Sigmoid colon (tissue), 4 donors: Measurements from ENCODE around the gene PARL.

Experiments used
- EP300 ChIP-seq, 4 donors: sonication (generic); formaldehyde crosslinking; IDR thresholded peaks; one replicate each; pipeline ENCODE4 v1.6.1; 2017; ENCODE audit warnings: antibody characterized with exemption in 4 of 4
- POLR2A ChIP-seq, 2 donors: fragments of 450-650 bp; IDR thresholded peaks; one replicate each; pipeline ENCODE4 v1.6.1; 2016; ENCODE audit warnings: antibody characterized with exemption in 2 of 2, mild to moderate bottlenecking in 2 of 2, moderate library complexity in 2 of 2
- POLR2AphosphoS5 ChIP-seq, 4 donors: sonication (generic); formaldehyde crosslinking; IDR thresholded peaks; one replicate each; pipeline ENCODE4 v1.6.1; 2017; ENCODE audit warnings: antibody characterized with exemption in 4 of 4
- TF ChIP-seq, protein P1 (sequence below), 4 experiments: fragments of 450-650 bp in 3 of 4; fragments of 200-600 bp in 1 of 4; IDR thresholded peaks; one replicate each; pipeline ENCODE4 v1.5.1; 2016 to 2019; ENCODE audit warnings: antibody characterized with exemption in 4 of 4, mild to moderate bottlenecking in 3 of 4, moderate library complexity in 2 of 4

DNA sequence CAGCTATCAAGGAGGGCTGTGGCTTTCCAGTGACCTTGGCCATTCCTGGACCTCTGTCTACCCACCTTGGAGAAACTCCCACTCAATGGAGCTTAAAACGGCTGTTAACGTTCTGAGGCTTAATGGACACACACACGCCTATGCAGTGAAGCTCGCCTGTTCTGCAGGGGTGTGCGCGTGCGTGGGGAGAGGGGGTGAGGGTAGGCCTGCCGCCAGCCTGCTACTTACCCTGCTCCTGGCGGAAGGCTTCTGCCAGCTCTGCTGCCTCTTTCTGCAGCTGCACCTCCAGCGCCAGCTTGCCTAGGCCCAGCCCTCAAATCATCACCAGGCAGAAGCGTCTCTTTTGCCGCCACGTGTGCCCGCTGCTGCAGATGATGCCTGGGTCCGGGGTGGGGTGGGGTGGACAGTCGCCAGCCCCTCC, 23.2 kb upstream of the PARL start:
- TF ChIP-seq POLR2A (IDR thresholded peaks at IDR 0.05) (no peak), EP300 (IDR thresholded peaks at IDR 0.05) (no peak), POLR2AphosphoS5 (IDR thresholded peaks at IDR 0.05) (no peak)
- TF ChIP-seq, protein P1, sequence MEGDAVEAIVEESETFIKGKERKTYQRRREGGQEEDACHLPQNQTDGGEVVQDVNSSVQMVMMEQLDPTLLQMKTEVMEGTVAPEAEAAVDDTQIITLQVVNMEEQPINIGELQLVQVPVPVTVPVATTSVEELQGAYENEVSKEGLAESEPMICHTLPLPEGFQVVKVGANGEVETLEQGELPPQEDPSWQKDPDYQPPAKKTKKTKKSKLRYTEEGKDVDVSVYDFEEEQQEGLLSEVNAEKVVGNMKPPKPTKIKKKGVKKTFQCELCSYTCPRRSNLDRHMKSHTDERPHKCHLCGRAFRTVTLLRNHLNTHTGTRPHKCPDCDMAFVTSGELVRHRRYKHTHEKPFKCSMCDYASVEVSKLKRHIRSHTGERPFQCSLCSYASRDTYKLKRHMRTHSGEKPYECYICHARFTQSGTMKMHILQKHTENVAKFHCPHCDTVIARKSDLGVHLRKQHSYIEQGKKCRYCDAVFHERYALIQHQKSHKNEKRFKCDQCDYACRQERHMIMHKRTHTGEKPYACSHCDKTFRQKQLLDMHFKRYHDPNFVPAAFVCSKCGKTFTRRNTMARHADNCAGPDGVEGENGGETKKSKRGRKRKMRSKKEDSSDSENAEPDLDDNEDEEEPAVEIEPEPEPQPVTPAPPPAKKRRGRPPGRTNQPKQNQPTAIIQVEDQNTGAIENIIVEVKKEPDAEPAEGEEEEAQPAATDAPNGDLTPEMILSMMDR (IDR thresholded peaks at IDR 0.05), result no peak
